Measurements from ENCODE around the gene B3GALNT2.

B3GALNT2 gene

GRCh38 chr1:235407419-235407818 is 96.8 kb downstream of the B3GALNT2 start:
- DNase-seq (ENCODE audit: low read depth) = no peak
- in situ Hi-C loops (cut with HindIII; ENCODE audit: low sequenced_read_pairs) = no loop called here
- H3K4me3 ChIP-seq (ENCODE audit: low read depth, low read length) = no peak overlapping the region
- TF ChIP-seq CTCF (IDR thresholded peaks at IDR 0.05; ENCODE audit: low read depth, low read length, missing control alignments) = no peak

GRCh38 chr1:235404190-235404589 is 100.1 kb downstream of the B3GALNT2 start:
- TF ChIP-seq CTCF (IDR thresholded peaks at IDR 0.05; ENCODE audit: low read depth, low read length, missing control alignments) = no peak

GRCh38 chr1:235403593-235403992 is 100.7 kb downstream of the B3GALNT2 start:
- no peak overlapping the region for H3K4me3 ChIP-seq (ENCODE audit: low read depth, low read length)
- in situ Hi-C loops (cut with HindIII; ENCODE audit: low sequenced_read_pairs) = no loop called here
- TF ChIP-seq CTCF (IDR thresholded peaks at IDR 0.05; ENCODE audit: low read depth, low read length, missing control alignments) = no peak
- DNase-seq (ENCODE audit: low read depth) = no peak

More at GRCh38 chr1:235404190-235404589, 100.1 kb downstream of the B3GALNT2 start:
- in situ Hi-C loops (cut with HindIII; ENCODE audit: low sequenced_read_pairs) = no loop called here
- H3K4me3 ChIP-seq (ENCODE audit: low read depth, low read length) = no peak overlapping the region
- no peak for DNase-seq (ENCODE audit: low read depth)

- no peak for TF ChIP-seq CTCF (IDR thresholded peaks at IDR 0.05; ENCODE audit: low read depth, low read length, missing control alignments)
- DNase-seq (ENCODE audit: low read depth) = no peak
- H3K4me3 ChIP-seq (ENCODE audit: low read depth, low read length) = no peak overlapping the region
- in situ Hi-C loops (cut with HindIII; ENCODE audit: low sequenced_read_pairs) = no loop called here
These were observed 101.6 kb downstream of the B3GALNT2 start for GRCh38 chr1:235402457-235403200.

GRCh38 chr1:235401251-235401650 is 103.0 kb downstream of the B3GALNT2 start:
- TF ChIP-seq CTCF (IDR thresholded peaks at IDR 0.05; ENCODE audit: low read depth, low read length, missing control alignments) = no peak
- in situ Hi-C loops (cut with HindIII; ENCODE audit: low sequenced_read_pairs) = no loop called here
- H3K4me3 ChIP-seq (ENCODE audit: low read depth, low read length) = no peak overlapping the region
- peak; percentile 12 for DNase-seq (ENCODE audit: low read depth)
